Loucy (cell line): Measurements from ENCODE around the gene CCPG1.

Source experiments
- H2AFZ ChIP-seq: fragments of 200-600 bp; sonication (generic); 2 replicates; pipeline ENCODE4 v1.6.0; 2016; ENCODE audit warnings: antibody characterized with exemption, mild to moderate bottlenecking, low read length, moderate library complexity
- H3F3A ChIP-seq: fragments of 200-600 bp; 2 replicates; pipeline ENCODE4 v1.6.0; 2016; ENCODE audit warnings: antibody characterized with exemption, low read depth, mild to moderate bottlenecking
- H3K27me3 ChIP-seq: fragments of 200-600 bp; sonication (generic); 2 replicates; pipeline ENCODE4 v1.6.1; 2014; ENCODE audit warnings: low read length, mild to moderate bottlenecking; ENCODE audit not compliant: insufficient read depth, poor library complexity, severe bottlenecking
- H3K36me3 ChIP-seq: fragments of 200-600 bp; sonication (generic); 2 replicates; pipeline ENCODE4 v1.6.1; 2016; ENCODE audit warnings: low read length; ENCODE audit not compliant: insufficient read depth
- H3K4me1 ChIP-seq: fragments of 200-600 bp; sonication (generic); 2 replicates; pipeline ENCODE4 v1.5.1; 2014; ENCODE audit warnings: low read length, mild to moderate bottlenecking; ENCODE audit not compliant: insufficient read depth, poor library complexity, severe bottlenecking
- H3K4me2 ChIP-seq: fragments of 200-600 bp; sonication (generic); 2 replicates; pipeline ENCODE4 v1.6.0; 2014; ENCODE audit warnings: antibody characterized with exemption, low read length, low read depth, mild to moderate bottlenecking; ENCODE audit not compliant: poor library complexity, severe bottlenecking
- H3K4me3 ChIP-seq: fragments of 200-600 bp; sonication (generic); 2 replicates; pipeline ENCODE4 v1.5.1; 2014; ENCODE audit warnings: low read length, mild to moderate bottlenecking, mixed read lengths; ENCODE audit not compliant: poor library complexity, severe bottlenecking
- H3K79me2 ChIP-seq: fragments of 200-600 bp; sonication (generic); 2 replicates; pipeline ENCODE4 v1.6.1; 2014; ENCODE audit warnings: low read length; ENCODE audit not compliant: insufficient read depth
- H3K9ac ChIP-seq: fragments of 200-600 bp; sonication (generic); 2 replicates; pipeline ENCODE4 v1.6.0; 2014; ENCODE audit warnings: mild to moderate bottlenecking, low read depth, low read length, moderate library complexity; ENCODE audit not compliant: poor library complexity, severe bottlenecking
- H3K9me2 ChIP-seq: fragments of 200-600 bp; sonication (generic); replicated peaks from 2 replicates; pipeline ENCODE4 v1.6.1; 2016; ENCODE audit warnings: low read depth, low read length, mixed read lengths
- H3K9me3 ChIP-seq: fragments of 200-600 bp; sonication (generic); 2 replicates; pipeline ENCODE4 v1.6.1; 2014; ENCODE audit warnings: mild to moderate bottlenecking, antibody characterized with exemption, low read length, low read depth; ENCODE audit not compliant: insufficient read depth
- H4K20me1 ChIP-seq: fragments of 200-600 bp; sonication (generic); 2 replicates; pipeline ENCODE4 v1.6.0; 2014; ENCODE audit warnings: antibody characterized with exemption, low read length, mild to moderate bottlenecking; ENCODE audit not compliant: insufficient read depth, poor library complexity, severe bottlenecking
- EZH2phosphoT487 ChIP-seq: fragments of 200-600 bp; IDR thresholded peaks from 2 replicates; pipeline ENCODE4 v1.6.1; 2018; ENCODE audit warnings: antibody characterized with exemption, mild to moderate bottlenecking, moderate library complexity, borderline replicate concordance
- TF ChIP-seq, protein P1 (sequence below): fragments of 200-600 bp; sonication (generic); conservative IDR thresholded peaks from 2 replicates; pipeline ENCODE4 v1.5.1; 2014; ENCODE audit warnings: mild to moderate bottlenecking, antibody characterized with exemption, low read length

The CCPG1 gene

DNA sequence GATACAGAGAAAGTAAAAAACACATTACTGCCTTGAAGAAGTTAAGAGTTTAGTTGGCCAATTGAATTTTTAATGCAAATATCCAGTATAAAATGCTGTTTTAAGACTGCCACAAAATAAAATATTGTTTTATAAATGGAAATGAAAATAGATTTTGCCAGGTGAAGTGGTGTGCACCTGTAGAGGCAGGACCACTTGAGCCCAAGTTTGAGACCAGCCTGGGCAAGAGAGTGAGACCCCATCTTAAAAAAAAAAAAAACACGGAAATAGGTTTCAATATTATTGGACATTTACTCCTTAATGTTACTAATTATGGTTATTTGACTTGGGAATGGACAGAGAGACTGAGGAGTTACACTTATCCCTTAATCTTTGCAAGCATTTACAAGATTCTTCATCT lies 87.2 kb downstream of the CCPG1 start:
- TF ChIP-seq EZH2phosphoT487 = no peak
- TF ChIP-seq, protein P1, sequence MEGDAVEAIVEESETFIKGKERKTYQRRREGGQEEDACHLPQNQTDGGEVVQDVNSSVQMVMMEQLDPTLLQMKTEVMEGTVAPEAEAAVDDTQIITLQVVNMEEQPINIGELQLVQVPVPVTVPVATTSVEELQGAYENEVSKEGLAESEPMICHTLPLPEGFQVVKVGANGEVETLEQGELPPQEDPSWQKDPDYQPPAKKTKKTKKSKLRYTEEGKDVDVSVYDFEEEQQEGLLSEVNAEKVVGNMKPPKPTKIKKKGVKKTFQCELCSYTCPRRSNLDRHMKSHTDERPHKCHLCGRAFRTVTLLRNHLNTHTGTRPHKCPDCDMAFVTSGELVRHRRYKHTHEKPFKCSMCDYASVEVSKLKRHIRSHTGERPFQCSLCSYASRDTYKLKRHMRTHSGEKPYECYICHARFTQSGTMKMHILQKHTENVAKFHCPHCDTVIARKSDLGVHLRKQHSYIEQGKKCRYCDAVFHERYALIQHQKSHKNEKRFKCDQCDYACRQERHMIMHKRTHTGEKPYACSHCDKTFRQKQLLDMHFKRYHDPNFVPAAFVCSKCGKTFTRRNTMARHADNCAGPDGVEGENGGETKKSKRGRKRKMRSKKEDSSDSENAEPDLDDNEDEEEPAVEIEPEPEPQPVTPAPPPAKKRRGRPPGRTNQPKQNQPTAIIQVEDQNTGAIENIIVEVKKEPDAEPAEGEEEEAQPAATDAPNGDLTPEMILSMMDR = no peak
- H3K9ac ChIP-seq = peak overlapping the region; percentile 97

DNA sequence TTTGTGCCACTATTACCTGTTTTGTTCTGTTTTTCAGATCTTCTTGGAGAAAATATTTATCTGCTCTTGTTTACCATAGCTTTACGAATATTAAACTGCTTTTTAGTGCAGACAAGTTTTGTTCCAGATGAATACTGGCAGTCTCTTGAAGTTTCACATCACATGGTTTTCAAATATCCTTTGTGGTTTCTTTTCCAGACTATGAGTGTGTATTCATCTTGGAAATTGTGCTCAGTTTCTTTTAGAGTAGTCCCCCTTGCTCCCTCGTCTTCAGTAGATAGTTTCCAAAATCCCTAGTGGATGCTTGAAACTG lies 88.0 kb downstream of the CCPG1 start:
- TF ChIP-seq EZH2phosphoT487 = no peak
- TF ChIP-seq, protein P1 = no peak
- H2AFZ ChIP-seq = peak overlapping the region; percentile 92; the same call in 1 of the 2 replicates
- peak overlapping the region; percentile 95 for H3K4me2 ChIP-seq
- H3K9ac ChIP-seq = peak overlapping the region; percentile 97
- H3F3A ChIP-seq = no peaks in the 10 kb centered on the region
- no peaks in the 10 kb centered on the region for H3K36me3 ChIP-seq
- H4K20me1 ChIP-seq = no peaks in the 10 kb centered on the region
- no peaks in the 10 kb centered on the region for H3K9me2 ChIP-seq
- H3K79me2 ChIP-seq = peaks cover 74% of the 10 kb centered on the region
- no peaks in the 10 kb centered on the region for H3K9me3 ChIP-seq
- H3K27me3 ChIP-seq = no peaks in the 10 kb centered on the region
- peak overlapping the region; percentile 93 for H3K4me3 ChIP-seq
- H3K4me1 ChIP-seq = peaks cover 51% of the 10 kb centered on the region

More for the DNA sequence above, 87.2 kb downstream of the CCPG1 start:
- peak overlapping the region; percentile 95 for H3K4me2 ChIP-seq
- H2AFZ ChIP-seq = no peak overlapping the region
- H3K79me2 ChIP-seq = peaks cover 70% of the 10 kb centered on the region
- no peaks in the 10 kb centered on the region for H3K36me3 ChIP-seq
- H3K9me2 ChIP-seq = no peaks in the 10 kb centered on the region
- no peaks in the 10 kb centered on the region for H3F3A ChIP-seq
- no peaks in the 10 kb centered on the region for H4K20me1 ChIP-seq
- H3K27me3 ChIP-seq = no peaks in the 10 kb centered on the region
- peak overlapping the region; percentile 93 for H3K4me3 ChIP-seq
- peaks cover 48% of the 10 kb centered on the region for H3K4me1 ChIP-seq
- no peaks in the 10 kb centered on the region for H3K9me3 ChIP-seq

DNA sequence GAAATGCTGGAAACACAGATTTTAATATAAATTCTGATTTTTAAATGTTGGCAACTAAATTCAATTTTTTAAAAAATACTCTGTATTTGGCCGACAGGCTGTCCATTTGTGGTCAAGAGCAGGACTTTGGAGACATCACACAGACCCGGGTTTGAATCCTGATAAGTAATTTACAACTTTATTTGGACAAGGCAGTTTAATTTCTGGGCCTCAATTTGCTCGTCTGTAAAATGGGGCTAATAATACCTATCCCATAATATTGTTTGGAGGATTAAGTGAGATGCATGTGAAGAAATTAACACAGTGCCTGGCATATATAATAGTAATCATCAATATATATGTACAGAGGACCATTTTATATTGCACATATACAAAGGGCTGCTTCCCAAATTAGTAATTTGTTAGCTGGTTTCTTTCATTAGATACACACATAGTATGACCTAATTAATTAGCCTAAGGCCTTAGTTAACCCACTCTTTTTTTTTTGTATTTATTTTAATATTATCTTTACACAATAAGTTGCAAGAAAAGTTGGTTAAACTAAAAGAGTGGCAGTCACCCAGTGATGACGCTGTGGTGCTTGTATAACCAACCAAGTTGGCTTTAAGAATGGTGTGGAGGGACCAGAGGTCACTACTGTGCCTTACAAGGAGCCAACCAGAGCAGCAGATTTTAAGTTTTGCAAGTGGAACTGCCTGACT lies 88.5 kb downstream of the CCPG1 start:
- peak overlapping the region; percentile 95 for H3K4me2 ChIP-seq
- no peaks in the 10 kb centered on the region for H3F3A ChIP-seq
- TF ChIP-seq, protein P1 = no peak
- TF ChIP-seq EZH2phosphoT487 = no peak
- H3K27me3 ChIP-seq = no peaks in the 10 kb centered on the region
- no peaks in the 10 kb centered on the region for H3K9me3 ChIP-seq
- peak overlapping the region; percentile 92 for H2AFZ ChIP-seq
- H3K4me3 ChIP-seq = peak overlapping the region; percentile 93
- peaks cover 77% of the 10 kb centered on the region for H3K79me2 ChIP-seq
- H4K20me1 ChIP-seq = no peaks in the 10 kb centered on the region
- no peaks in the 10 kb centered on the region for H3K36me3 ChIP-seq
- no peaks in the 10 kb centered on the region for H3K9me2 ChIP-seq
- H3K9ac ChIP-seq = peak overlapping the region; percentile 97
- H3K4me1 ChIP-seq = peaks cover 54% of the 10 kb centered on the region
